Inferior parietal cortex (tissue), 1 donor: ENCODE measurements around the gene SLC19A1.
"Not testable (repeated sequence)": the region's sequence is repeated elsewhere in the genome, so short reads cannot be mapped to it uniquely, and the experiment has no call there.

Experiments used
- DNase-seq: peaks from one replicate; pipeline ENCODE4 v3.0.0-alpha.2; 2016; ENCODE audit errors: extremely low spot score

The SLC19A1 gene

DNA sequence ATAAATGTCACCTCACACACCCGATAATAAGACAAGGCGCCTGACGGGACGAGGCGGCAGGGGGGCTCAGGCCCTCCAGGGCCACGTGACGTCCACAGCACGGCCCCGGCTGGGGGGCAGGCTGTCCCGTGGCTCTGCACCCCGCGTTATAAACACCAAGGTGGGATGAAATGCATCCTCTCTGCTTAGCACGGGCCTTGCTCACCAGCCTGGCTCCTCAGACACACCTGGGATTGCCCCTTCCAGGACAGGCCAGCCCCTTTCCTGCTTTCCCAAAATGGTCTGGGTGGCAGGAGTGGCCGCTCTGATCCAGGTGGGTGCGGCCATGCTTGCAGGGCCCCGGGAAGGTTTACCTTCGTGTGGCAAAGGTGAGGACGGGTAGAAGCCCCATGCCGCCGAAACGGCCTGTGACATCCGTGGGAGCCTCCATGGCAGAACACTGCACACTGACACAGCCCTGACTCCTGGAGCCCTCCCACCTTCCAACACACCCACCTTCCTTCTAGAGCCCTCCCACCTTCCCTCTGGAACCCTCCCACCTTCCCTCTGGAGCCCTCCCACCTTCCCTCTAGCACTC, 35.9 kb downstream of the SLC19A1 start:
- no peak for DNase-seq

- no peak for DNase-seq
These were observed 36.7 kb downstream of the SLC19A1 start for GRCh38 chr21:45505416-45506021.

DNA sequence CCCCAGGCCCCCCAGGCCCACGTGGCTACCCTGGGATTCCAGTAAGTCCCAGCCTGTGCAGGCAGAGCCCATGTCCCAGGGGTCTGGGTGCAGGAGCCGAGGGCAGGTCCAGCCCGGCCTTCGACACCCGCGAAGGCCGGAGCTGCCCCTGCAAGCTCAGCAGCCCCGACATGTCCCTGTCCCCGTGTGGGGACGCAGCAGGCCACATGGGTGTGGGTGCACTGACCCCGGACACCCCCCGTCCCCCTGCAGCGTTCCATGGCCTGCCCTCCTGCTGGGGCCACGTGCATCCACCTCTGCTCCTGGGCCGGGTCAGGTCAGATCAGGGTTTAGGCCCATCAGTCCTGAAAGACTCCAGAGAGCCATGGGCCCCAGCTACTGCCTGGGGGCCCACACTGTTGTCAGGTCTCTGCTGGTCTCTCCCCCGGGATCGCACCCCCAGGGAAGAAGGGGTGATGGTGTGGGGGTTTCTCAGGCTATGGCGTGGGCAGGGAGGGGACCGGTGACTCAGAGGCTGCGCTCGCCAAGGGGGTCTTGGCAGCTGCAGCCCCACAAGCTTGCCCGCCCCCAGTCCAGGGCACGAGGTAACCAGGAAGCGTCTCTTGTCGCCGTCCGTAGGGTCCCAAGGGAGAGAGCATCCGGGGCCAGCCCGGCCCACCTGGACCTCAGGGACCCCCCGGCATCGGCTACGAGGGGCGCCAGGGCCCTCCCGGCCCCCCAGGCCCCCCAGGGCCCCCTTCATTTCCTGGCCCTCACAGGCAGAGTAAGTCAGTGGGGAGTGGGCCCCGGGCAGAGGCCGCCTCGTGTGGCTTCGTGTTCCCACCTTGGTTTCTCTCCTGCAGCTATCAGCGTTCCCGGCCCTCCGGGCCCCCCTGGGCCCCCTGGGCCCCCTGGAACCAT, 37.5 kb downstream of the SLC19A1 start:
- DNase-seq, result no peak

DNA sequence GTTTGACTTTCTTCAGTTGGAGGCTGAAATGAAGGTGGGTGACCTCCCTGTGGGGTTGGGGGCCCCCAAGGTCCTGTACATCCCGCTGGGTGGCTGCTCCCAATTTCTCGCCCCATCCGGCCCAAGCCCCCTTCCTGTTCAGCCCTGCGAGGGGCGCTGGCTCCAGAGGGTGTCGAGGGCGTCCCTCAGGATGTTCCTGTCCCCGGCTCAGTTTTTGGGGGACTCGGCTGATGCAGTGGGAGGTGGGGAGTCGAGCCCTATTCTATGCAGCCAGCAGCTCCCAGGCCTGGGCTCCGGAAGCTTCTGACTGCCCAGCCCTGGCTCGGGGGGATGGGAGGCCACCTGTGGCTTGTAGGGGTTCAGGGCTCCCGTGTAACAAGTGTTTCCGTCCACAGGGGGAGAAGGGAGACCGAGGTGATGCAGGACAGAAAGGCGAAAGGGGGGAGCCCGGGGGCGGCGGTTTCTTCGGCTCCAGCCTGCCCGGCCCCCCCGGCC, 38.2 kb downstream of the SLC19A1 start:
- DNase-seq, result no peak

DNA sequence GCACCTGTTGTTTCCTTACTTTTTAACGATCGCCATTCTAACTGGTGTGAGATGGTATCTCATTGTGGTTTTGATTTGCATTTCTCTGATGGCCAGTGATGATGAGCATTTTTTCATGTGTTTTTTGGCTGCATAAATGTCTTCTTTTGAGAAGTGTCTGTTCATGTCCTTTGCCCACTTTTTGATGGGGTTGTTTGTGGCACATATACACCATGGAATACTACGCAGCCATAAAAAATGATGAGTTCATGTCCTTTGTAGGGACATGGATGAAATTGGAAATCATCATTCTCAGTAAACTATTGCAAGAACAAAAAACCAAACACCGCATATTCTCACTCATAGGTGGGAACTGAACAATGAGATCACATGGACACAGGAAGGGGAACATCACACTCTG, 39.0 kb downstream of the SLC19A1 start:
- DNase-seq, result not testable (repeated sequence)

DNA sequence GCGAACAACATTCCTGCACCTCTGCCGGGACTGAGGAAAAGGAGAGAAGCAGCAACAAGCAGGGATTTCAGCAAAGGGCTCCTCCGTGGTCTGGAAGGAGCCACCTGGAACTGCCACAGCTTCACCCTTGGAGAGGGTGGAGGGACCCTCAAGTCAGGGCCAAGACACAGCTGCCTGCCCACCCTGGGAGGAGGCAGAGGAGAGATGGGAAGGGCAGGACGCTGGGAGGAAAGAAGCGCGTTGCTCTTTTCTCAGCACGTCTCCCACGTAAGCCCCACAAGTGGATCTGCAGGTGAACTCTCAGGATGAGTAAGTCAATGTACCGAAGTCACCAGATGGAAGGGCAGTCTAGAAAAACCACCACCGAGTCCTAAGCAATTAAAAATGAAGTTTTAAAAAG, 39.6 kb downstream of the SLC19A1 start:
- no peak for DNase-seq

DNA sequence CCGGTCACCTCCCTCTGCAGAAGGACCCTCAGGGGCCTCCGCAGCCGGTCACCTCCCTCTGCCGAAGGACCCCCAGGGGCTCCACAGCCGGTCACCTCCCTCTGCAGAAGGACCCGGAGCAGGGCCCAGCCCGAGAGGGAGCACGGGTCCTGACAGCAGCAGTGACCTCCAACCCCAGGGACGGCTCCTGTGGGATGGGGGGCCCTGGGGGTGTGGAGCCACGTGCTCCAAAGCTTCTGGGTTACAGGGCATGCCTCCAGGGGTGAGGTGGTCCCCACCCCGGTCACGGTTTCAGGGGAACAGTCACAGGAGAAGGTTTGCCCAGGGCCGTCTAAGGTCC, 40.3 kb downstream of the SLC19A1 start:
- no peak for DNase-seq

GRCh38 chr21:45501081-45502005, 40.9 kb downstream of the SLC19A1 start:
- not testable (repeated sequence) for DNase-seq

DNA sequence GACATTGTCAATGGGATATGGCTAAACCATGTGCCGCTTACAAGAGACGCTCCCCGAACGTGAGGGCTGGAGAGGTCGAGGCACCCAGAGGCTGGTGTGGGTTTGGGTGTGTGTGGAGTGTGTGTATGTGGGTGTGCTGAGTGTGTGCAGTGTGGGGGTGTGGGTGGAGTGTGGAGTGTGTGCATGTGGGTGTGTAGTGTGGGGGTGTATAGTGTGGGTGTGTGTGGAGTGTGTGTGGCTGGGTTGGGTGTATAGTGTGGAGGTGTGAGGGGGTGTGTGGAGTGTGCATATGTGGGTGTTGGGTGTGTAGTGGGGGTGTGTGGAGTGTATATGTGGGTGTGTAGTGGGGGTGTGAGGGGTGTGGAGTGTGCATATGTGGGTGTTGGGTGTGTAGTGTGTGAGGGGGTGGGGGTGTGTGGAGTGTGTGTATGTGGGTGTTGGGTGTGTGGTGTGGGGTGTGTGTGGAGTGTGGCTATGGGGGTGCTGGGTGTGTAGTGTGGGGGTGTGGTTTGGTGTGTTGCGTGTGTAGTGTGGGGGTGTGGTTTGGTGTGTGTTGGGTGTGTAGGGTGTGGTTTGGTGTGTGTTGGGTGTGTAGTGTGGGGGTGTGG, 42.2 kb downstream of the SLC19A1 start:
- DNase-seq, result no peak

GRCh38 chr21:45499201-45499750, 43.0 kb downstream of the SLC19A1 start:
- no peak for DNase-seq

GRCh38 chr21:45498646-45499000, 43.6 kb downstream of the SLC19A1 start:
- no peak for DNase-seq

- DNase-seq, result no peak
These were observed 44.2 kb downstream of the SLC19A1 start for GRCh38 chr21:45497846-45498645.

DNA sequence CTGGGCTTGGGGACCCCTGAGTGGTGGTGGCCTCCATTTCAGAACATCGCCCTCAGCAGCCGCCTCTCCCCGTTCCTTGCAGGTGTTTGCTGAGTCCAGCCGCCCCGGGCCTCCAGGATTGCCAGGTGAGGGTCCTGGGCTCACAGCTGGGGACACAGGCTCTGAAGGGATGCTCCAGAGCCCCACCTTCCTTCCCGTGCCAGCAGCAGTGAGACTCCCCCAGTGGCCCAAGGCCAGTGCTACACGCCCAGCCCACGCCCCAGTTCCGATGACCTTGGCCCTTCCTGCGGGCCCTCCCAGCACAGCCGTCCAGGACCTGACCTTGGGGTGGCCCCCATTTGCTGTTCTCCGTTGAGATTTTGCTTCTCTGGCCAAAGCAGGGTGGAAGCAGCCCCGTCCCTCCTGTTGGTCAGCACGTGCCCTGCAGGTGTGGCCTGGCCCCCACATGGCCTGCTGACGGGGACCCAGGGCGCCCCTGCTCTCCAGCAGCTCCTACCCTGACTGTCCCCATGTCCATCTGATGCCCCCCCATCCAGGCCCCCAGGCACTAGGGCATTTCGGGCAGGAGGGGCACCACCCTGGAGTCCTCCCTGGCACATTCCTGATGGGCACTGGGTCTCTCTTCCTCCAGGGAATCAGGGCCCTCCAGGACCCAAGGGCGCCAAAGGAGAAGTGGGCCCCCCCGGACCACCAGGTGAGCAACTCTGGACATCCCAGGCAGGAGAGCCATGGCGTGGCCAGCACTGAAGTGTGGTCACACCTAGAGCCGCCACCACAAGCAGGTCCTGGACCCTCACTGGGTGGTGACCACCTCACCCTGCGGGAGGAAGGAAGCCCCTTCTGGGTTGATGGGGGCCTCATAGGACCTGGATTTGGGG, 45.0 kb downstream of the SLC19A1 start:
- DNase-seq, result no peak

DNA sequence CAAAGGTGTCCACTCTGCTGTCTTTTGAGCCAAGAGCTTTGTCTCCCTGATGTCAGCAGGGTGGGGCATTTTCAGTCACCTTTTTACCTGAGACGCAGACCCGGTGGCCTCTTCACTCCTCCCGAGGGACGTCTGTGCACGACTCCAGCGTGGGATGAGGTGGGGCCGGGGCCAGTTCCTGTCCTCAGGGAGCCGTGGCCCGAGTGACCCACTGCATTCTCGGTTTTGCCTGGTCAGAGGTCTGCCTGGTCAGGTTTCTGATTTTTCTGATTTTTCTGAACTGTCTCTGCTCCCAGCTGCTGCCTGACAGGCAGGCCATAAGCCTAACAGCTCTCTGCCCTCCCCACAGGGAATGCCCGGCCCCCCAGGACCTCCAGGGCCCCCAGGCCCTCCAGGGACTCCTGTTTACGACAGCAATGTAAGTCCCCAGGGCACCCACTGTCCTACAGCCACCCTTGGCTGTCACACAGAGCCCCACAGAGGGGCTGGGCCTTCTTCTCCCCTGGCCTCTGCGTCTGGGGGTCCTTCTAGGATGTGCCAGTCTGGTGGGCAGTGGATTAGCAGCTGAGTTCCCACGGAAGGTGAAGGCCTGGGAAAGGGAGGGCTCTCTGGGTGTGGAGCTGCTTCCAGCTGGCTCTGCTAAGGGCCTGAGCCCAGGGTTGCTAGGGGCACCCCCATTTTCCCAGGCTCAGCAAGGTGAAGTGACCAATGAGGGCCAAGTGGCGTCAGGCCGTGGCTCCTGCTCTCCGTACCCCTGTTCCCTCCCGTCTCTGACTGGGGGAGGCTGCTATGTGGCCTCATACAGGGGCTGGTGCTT, 45.9 kb downstream of the SLC19A1 start:
- no peak for DNase-seq

DNA sequence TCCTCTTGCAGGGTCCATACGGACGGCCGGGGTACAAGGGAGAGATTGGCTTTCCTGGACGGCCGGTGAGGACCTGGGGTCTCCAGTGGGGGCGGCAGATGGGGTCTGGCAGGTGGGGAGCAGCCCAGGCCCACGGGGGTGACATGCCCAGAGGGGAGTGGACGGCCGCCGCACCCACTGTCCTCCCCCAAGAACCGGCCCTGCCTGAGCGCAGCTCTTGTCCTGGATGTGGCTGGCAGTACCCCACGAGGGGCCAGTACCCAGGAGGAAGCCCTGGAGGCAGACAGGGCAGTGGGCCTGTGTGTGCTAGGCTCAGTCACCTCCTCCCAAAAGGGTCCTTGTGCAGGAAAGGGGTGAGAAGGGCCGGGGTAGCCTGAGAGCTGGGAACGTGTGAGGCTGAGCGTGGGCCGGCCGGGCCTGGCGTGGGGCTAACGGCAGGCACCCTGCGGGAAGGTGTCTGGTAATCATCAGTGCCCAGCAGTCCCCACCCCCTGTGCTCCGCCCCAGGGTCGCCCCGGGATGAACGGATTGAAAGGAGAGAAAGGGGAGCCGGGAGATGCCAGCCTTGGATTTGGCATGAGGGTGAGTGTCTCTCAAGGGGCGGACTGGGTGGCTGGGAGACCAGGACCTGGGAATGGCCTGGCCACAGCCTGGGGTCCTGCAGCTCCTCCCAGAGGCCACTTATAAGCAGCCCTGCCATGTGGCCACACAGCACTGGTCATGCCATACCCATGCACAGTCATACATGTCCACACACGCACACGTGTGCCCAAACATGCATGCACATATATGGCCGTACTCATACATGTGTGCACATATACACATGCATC, 47.2 kb downstream of the SLC19A1 start:
- no peak for DNase-seq

- DNase-seq, result no peak
These were observed 47.9 kb downstream of the SLC19A1 start for GRCh38 chr21:45494135-45494850.
